HG03139 (cell line): ENCODE data around the gene POMGNT1.

Experiments
- ATAC-seq: cut with Tn5 transposase; IDR thresholded peaks from one replicate; pipeline ENCODE4 v1.9.1; 2021; ENCODE audit not compliant: unreplicated experiment

POMGNT1 gene

DNA sequence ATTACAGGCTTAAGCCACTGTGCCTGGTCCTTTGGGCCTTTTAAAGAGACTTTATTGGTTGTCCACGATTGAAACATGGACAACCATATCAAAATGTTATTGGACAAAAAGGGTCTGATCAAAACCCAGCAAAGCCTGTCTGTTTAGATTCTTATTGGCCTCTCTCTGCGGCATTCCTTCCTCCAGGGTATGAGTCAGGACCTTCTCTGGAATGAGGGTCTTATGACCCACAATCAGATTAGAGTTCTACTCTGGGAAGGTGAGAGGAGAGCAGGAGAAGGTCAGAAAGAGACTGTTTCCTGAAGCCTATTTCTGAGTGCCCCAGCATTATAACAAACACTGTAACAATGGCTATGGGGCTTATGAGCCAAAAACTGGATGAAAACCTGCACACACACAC is 12.8 kb upstream of the POMGNT1 start:
- ATAC-seq: no peak

DNA sequence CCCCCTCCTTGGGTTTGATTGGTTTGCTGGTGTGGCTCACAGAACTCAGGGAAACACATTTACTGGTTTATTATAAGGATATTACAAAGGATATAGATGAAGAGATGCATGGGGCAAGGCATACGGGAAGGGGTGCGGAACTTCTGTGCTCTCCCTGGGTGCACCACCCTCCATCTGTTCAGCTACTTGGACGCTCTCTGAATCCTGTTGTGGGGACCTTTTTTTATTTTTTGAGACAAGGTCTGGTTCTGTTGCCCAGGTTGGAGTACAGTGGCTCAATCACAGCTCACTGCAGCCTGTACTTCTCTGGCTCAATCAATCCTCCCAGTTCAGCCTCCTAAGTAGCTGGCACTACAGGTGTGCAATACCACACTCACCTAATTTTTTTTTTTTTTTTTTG is 12.3 kb upstream of the POMGNT1 start:
- no peak for ATAC-seq

DNA sequence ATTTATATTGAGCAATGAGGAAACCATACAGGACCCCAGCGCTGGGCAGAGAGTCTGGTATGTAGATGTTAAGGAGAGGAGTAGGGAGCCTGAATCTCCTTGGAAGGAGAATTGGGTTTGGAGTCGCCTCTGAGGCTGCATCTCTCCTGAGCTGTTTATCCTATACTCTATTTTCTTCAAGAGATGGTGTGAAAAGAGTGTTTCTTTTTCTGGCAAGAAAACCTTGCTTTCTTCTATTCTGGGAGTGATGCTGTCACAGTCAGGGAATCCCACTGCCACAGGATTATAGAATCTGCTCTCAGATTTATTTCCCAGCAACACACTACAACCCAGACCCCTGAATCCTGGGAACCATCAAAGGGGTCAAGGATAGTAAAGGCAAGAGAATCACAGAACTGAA is 8.2 kb upstream of the POMGNT1 start:
- no peak for ATAC-seq

DNA sequence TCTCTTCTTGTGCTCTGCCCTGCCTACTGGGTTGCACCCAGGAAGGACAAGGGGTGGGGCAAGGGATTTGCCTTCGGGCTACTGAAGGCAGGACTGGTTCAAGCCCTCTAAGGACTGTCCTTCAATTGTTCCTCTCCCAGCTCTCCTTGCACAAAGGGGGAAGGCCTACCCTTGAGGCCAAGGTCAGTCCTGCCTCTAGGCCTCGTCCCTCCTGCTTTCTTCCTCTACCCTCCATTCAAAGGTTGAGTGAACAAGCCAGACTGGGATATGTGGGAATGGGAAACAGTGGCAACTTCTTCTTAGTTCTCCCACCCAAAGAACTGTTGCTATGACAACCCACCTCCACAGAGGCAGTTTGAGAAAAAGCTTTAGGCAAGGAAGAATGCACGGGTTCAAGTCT is 7.6 kb upstream of the POMGNT1 start:
- no peak for ATAC-seq

DNA sequence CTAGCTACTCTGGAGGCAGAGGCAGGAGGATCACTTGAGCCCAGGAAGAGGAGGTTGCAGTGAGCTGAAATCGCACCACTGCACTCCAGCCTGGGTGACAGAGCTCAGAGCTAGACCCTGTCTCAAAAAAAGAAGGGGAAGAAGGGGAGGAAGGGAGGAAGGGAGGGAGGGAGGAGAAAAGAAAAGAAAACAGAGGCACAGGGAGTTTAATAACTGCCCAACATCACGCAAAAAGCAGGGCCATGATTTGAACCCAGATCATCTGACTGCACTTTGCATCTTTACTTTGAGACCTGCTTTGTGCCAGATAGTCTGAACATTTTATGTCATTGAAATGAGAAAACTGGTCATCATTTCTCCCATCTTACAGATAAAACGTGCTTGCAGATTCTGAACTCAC is 6.9 kb upstream of the POMGNT1 start:
- ATAC-seq: no peak

DNA sequence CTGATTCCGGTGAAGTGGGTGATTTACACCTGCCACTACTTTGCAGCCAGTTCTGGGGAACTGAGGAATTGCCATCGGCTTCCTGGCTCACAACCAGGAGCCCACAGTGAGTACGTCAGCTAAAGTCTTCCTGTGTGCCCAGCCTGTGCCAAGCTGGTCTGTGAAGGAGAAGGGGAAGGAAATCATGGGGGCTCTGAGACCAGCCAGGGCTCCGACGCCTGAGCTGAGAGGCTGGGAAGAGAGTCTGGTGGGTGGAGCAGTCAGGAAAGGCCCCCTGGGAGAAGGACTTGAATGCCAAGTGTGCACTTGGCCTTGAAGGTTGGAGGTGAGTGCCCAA is 6.1 kb upstream of the POMGNT1 start:
- no peak for ATAC-seq

DNA sequence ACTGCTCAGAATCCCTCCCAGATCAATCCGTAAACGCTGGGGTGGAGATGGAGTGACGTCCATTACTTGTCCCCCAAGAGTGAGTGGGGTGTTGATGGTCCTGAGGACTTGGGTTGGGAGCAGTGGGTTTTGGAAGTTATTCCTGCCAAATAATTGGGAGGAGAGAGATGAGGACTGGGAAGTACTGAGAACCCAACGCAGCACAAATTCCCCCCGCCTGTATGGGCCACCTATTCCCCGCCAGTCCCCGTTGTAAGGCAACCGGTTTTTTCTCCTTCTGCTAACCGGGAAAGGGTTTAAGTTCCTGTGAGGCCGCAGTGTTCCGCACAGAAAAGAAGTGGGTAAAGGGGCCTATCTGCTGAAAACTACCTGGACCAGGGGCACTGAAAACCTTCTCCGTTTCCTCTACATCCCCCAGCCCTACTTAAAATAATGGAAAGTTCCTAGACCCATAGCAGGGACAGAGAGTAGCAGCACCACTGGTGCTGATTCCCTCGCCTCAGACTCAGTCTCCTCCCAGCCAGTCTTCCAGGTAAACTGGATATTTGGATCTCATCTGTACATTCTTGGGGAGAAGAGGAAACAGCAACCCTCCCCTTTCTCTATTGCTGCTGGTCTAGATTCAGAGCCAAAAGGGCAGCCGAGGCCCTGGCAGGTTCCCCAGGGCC is 5.6 kb upstream of the POMGNT1 start:
- ATAC-seq: no peak

DNA sequence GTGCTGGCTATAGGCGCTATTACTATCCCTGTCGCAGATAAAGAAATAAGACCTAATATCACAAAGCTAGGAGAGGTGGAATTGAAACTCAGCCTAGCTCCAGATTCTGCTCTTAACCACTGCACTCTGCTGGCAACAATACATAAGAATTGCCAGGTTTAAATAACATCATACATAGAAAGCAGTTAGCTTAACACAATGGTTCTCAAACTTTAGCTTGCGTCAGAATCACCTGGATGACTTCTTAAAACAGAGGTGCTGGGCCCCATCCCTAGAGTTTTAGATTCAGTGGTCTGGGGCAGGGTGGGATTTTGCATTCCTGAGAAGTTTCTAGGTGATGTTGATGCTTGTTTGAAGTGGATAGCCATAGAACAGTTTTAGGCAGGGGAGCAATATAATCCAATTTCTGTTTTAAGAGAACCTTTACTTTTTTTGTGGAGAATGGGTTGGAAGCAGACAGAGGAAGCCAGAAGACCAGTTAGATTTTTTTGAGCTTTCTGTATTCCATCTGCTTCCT is 1.1 kb upstream of the POMGNT1 start:
- ATAC-seq: no peak

DNA sequence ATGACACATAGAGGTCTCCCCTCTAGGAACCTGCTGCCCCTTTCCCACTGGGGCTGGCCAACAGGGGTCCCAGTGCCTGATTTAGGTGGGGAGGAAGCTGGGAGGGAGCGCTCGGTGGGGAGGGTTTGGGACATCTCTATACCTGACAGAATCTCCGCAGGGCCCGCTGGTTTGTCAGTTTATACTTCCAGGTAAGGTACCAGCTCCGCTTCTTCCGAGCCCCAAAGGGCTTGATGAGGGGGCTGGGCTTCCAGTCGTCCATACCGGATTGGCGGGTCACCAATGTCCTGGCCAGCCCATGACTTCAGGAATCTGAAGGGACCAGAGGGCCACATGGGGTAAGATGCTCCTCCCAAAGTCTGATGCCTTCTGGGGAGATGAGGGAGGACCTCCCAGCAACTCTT is 672 bp downstream of the POMGNT1 start:
- no peak for ATAC-seq

DNA sequence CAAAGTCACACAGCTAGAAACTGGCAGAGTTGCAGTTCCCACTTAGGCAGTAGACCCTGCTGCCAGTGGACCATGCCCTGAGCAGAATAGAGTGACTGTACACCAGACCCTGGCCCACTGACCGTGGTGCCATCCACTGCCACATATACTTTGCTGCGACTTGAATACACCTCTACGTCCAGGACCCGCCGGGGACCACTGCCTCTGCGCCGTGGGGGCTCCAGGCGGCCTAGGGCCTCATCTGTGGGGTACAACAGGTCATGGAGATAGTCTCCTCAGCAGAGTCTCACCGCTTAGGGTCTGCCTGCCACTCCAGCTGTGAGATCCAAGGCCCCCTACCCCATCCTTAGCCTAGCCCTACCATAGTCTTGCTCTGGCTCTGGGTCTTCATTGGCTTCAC is 1.6 kb downstream of the POMGNT1 start:
- ATAC-seq: no peak

DNA sequence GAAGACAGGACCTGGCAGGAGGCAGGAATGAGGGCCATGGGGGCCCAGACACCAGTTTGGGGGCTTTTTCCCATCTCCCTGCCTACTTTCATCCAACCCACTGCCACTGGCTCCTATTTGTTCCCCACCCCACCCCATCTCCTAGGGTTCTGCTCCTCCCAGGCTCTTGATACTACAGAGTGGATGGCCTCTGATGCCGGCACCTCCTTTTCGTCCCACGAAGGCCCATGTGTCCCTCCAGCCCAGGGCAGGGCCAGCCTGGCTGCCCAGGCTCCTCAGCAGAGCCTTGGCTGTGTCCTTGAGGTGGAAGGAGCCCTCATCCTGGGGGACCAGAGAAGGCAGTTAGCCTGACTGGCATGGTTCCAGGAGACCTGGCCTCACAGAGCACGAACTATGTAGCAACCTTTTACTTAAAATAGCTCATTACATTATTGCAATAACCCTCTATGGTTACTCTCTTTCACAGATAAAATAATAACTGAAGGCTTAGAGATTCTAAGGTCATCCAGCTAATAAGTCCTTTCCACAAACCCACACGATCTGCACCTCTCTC is 3.5 kb downstream of the POMGNT1 start:
- no peak for ATAC-seq

DNA sequence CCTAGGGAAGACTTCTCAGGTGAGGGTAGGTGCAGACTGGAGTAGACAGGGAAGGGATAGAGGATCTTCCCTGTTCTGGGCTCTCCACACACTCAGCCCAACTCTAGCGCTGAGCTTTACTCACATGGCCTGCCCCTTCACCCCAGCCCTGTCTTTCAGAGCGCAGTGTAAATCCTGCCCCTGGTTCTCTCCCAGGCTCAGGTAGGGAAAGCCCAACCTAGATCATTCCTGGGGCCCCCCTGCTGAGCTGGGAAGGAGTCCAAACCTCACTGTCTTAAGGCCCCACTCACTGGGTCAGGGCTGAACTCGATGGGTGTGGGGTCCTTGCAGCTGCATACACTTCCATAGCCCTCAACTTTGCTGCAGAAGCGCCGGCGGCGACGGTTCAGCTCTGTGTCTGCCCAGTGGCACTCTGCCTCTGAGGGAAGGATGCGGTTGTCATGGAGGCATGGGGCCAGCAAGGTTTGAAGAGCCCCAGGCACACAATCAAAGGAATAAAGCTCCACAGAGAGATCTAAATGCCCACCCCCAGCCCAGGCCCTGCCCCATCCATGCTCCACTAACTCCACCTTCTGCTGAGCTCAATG is 4.2 kb downstream of the POMGNT1 start:
- ATAC-seq: no peak

DNA sequence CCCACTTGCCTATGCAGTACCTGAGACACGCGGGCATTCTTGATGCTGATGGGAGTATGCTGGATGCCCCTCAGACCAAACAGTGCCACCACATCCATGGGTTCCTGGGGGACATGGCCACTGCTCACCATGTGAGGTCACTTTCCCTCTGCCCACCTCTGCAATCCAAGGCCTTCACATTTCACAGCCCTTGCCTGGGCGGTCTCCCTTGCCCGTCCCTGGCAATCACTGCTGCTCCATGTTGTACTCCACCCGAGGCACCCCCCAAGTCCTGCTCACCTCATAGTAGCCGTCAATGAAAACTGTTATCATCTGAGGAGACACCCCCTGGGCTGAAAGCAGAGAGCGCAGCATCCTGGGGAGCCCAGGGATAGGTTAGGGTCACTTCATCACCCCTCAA is 4.9 kb downstream of the POMGNT1 start:
- no peak for ATAC-seq

DNA sequence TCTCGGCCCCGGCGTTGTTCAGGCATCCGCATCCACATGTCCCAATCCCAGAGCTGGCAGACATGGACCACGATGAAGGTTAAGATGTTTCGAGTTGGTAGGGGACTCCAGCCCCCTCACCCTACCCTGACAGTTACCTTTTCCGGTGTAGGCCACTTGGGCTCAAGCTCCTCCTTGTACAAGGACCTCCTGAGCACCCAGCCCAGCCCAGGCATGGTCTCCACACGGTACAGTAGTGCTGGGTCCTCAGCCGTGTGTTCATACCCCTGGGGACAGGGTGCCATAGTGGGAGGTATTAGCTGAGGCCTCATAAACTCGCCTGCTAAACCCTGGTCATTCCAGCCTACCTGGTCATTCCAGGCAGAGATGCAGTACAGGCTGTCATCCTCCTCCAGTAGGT is 6.1 kb downstream of the POMGNT1 start:
- no peak for ATAC-seq

DNA sequence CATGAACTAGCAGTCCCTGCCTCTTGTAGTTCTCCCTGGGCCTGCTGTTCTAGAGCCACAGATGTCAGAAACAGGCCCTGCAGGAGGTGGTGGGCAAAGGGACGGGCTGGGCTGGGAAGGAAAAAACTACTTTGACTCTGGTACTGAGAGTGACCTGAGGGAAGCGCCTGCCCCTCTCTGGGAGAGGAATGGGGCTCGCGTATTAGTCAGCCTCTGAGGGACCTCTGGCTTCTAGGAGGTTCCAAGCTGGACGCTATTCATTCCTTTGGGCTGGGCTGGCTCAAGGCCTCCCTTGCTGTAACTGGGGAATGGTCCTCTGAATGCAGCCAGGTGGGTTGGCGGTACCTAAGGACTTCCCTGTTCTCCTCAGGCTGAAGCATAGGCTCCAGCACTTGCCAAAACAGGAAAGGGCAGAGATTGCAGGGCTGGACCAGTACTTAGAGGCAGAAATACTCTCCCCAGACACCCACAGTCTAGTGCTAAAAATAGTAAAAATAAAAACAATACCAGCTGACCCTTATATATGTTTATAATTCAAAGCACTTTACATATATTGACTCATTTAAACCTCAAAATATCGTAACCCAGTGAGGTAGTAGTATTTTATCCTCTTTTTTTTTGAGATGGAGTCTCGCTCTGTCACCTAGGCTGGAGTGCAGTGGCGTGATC is 7.1 kb downstream of the POMGNT1 start:
- no peak for ATAC-seq

DNA sequence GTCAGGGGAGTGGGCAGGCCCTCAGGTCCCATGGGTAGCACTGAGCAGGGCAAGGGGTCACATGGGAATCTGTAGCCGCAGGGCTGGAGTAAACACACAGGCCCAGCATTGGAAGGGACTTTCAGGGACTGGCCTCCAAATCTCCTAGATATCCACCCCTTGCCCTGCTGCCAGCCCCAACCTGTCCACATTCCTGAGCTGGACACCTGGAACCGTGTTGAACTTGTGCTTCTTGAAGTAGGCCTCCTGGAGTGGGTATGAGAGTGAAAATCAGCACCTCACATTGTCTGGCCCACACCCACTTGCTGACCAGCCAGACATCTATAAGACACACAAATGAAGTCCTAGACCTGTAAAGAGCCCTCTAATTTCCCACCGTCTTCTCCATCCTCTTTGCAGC is 7.7 kb downstream of the POMGNT1 start:
- ATAC-seq: no peak

DNA sequence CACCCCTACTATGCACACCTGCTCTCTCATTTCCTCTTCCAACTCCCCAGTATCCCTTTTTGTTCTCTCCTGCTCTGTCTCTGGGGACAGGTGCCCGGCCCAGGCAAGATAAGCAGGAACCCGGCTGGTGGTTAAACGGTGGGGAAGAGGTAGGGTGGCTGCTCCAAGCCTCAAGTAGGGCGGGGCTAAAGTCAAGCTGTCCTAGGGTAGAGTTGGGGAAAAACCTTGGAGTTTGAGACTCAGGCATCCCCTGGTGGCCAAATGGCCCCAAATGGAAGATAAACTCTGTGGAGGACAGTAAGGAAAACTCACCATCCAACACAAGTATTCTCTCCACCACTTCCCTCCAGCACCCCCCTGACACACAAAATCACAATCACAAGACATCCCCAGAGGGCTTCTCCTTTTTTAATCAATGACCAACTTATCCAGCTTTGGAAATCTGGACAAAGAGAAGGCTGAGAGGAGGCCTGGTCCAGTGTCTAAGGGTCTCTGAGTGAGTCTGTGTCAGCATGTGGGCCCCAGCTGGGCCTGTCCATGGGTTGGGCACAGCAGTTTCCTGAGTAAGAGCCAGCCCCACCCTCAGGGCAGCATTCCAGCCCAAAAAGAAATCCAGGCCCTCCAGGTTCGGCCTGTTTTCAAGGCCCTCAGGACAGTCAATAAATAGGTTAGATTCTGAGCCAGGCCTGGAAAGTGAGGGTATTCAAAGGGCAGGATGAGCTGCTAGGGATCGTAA is 9.8 kb downstream of the POMGNT1 start:
- no peak for ATAC-seq

DNA sequence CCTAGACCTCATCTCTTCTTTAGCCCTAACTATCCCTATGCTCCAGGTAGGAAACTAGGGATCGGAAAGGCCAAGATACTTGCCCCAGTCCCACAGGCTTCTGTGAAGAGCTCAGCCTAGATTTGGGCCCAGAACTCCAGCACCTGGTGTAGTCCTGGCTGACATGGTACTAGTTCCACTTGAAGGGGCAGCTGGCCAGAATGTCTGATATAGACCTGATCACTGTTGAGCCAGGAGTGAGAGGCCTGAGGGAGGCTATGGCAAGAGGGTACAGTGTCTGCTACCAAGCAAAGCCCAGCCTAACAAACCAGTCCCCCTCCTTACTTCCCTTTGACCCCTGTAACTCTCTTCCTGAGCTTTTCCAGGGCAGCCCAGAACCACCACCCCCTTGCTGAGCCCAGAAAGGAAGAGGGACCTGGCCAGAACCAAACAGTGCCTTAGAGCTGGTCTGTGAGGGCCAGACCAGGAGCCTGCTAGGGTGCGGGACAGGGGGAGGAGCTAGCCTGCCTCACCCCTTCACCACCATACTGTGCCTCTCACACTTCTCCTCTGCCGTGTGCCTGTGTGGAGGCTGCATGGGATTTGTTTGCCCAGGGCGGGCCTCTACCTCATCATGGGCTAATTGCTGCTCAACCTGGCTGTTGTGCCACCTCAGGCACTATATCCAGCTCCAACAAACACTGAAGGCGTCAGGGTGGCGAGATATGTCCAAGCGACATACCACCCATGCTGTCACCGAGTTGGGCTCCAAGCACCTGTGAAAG is 10.9 kb downstream of the POMGNT1 start:
- ATAC-seq: no peak

DNA sequence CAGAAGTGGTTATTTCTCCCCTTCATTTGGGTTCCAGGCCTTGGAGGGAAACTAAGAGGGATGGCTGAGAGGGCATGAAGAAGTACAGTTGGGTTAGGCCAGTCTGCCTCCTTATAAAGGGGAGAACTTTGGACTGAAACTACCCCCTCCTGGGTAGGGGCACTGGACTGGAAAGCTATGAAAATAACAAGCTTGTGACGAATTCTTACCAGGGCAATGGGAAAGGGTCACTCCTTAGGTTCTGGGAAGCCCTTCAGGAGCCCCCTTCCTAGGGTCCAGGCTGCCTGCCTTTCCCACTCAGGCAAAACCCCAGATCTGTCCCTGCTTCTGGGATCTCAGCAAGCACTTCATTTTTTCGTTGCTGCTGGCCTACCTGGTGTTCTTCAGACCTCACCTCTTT is 12.2 kb downstream of the POMGNT1 start:
- ATAC-seq: no peak

DNA sequence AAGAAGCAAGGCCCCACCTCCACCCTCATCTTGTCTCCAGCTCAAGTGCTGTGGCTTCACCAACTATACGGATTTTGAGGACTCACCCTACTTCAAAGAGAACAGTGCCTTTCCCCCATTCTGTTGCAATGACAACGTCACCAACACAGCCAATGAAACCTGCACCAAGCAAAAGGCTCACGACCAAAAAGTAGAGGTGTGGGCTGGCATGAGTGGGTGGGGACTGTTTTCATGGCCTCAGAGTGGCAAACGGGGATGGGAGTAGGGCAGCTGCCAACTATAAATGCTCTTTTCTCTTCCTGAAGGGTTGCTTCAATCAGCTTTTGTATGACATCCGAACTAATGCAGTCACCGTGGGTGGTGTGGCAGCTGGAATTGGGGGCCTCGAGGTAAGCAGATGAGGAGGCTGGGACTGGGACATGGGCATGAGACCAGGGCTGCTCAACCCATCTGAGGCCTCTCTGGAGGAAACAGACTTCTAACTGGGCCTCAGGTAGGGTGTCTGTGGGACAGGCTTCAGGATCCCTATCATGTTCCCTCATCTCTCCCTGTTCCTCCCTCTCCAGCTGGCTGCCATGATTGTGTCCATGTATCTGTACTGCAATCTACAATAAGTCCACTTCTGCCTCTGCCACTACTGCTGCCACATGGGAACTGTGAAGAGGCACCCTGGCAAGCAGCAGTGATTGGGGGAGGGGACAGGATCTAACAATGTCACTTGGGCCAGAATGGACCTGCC is 13.1 kb downstream of the POMGNT1 start:
- ATAC-seq: no peak
